ENCODE measurements around the gene PRKCA.
"Not testable (repeated sequence)": the region's sequence is repeated elsewhere in the genome, so short reads cannot be mapped to it uniquely, and the experiment has no call there.

PRKCA gene

DNA sequence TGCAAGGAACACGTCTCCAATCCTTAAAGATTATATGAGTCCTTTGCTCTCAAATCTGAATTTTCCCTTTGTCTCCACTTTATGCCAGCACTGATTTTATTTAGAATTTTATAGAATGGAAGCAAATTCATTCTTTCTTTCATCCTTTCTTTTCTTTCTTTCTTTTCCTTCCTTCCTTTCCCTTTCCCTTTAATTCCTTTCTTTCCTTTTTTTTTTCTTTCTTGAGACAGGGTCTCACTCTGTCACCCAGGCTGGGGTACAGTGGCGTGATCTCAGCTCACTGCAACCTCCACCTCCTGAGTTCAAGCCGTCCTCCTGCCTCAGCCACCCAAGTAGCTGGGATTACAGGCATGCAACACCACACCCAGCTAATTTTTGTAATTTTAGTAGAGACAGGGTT lies 187.2 kb downstream of the PRKCA start:
- DNase-seq (ENCODE audit: low read depth), result not testable (repeated sequence)

DNA sequence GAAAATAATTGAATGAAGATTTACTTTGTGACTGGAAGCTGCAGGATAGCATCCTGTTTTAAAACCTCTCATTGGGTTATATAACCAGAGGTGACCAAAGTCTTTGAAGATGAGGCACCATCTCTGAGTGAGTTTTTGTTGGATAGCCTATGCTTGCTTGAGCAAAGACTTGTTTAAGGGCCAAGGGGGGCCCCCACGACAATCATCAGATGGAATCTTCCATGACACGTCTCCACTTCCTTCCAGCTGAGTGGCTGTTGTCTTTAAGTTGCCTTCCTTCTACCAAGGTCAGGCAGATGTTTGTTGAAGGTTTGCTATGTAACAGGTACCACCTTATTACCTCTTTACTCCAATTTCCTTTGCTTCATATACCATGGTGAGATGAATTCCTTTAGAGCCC lies 188.8 kb downstream of the PRKCA start:
- DNase-seq (ENCODE audit: low read depth), result no peak

GRCh38 chr17:66491665-66492064 lies 189.3 kb downstream of the PRKCA start:
- DNase-seq (ENCODE audit: low read depth), result no peak

GRCh38 chr17:66492080-66492479 lies 189.7 kb downstream of the PRKCA start:
- DNase-seq (ENCODE audit: low read depth), result no peak

DNA sequence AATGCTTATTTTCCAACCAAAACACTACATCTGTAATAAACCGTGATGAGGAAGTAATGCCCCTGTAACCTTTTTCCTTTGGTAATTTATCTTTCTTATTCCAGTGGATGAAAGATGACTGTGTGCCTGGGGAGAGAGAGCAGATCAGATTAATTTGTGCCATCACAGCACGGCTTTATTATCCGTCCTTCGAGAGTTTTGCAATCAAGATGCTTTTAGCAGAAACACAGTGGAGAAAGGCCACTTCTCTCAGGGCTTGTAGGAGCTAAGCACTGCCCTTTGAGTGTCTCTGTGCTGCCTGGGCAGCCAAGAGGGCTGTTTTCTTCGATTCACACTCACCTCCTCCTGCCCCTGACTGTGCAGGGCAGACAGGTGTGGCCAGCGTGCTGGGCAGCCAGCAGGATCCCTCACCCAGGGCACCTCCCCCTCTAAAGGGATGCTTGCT lies 190.2 kb downstream of the PRKCA start:
- DNase-seq (ENCODE audit: low read depth), result no peak

- DNase-seq (ENCODE audit: low read depth), result no peak
Measured at GRCh38 chr17:66493283-66494019, 191.0 kb downstream of the PRKCA start.

DNA sequence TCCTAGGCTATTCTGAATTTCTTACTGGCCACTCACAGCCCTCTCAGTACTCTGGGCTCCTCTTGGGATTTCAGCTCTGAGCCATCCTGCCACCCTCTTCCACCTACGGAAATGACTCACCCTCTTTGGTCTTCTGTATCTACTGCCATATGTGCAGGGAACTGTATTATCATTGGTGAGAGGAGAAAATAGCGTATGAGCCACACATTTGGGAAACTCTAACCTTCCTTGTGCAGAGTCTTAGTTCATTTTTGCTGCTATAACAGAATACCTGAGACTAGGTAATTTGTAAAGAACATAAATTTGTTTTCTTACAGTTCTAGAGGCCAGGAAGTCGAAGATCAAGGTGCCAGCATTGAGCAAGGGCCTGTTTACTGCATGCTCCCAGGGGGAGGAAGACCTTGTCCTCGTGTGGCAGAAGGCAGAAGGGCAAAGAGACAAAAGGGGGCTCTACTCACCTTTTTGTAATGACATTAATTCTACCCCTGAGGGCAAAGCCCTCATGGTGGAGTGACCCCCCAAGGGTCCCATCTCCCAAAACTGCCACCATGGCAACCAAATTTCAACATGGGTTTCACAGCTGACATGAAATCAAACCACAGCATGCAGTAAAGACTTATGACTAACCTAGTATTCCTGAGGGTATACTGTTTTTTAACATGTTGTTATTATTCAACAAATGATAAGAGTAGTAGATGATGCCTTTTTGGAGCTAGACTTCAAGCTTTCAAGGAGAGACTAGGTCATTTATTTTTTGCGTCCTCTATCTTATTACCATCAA lies 191.8 kb downstream of the PRKCA start:
- no peak for DNase-seq (ENCODE audit: low read depth)

GRCh38 chr17:66495035-66495434 lies 192.6 kb downstream of the PRKCA start:
- no peak for DNase-seq (ENCODE audit: low read depth)

GRCh38 chr17:66496306-66496705 lies 193.9 kb downstream of the PRKCA start:
- no peak for DNase-seq (ENCODE audit: low read depth)

DNA sequence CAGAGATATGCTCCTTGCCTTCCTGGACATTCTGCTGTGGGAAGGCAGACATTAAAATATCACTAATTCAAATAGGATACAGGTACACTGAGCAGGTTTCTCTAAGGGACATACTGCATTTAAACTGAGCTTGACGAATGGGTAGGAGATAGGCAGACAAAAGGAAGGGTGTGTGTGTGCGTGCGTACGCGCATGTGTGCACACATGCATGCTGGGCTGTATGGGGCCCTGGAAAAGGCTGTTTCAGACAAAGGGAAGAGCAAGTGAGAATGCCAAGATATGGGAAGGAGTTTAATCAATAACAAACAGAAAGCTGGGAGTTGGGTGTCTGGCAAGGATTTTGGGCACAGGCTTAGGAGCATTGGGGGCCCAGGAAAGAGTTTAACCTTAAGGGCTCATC lies 196.2 kb downstream of the PRKCA start:
- DNase-seq (ENCODE audit: low read depth), result no peak

GRCh38 chr17:66506641-66507040 lies 204.2 kb downstream of the PRKCA start:
- no peak for DNase-seq (ENCODE audit: low read depth)

DNA sequence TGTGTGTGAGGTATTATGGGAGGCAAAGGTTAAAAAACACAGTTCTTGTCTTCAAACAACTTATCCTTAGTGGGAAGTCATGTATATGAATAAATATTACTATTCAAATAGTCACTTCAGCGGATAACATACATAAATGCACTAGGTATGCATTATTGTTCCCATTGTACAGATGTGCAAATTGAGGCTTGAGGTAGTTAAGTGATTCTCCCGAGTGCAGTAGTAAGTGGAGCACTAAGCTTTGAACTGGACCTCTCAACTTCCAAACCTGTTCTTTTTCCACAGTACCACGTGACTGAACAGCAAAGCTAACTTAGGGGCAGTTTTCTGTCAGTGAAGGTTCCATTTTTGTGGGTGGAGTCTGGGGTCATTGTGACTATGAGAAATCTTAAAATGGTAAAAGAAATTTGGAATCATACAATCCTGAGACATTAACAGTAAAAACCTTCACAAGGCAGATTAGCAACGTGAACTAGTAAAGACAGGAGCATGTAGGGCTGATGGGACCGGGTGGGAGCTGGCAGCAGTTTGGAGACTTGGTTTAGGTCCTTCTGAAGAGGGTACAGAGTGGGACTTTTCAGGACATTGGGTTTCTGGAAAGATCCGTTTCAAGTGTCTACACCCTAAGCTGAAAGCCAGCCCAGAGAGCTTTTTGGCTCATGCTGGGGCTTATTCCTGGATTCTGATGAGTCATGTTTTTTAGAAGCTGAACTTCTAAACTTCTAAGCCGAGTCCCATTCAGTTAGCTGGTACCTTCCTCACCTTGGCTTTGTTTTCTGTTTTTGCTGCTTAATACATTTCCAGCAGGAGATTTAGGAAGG lies 204.9 kb downstream of the PRKCA start:
- DNase-seq (ENCODE audit: low read depth), result no peak

DNA sequence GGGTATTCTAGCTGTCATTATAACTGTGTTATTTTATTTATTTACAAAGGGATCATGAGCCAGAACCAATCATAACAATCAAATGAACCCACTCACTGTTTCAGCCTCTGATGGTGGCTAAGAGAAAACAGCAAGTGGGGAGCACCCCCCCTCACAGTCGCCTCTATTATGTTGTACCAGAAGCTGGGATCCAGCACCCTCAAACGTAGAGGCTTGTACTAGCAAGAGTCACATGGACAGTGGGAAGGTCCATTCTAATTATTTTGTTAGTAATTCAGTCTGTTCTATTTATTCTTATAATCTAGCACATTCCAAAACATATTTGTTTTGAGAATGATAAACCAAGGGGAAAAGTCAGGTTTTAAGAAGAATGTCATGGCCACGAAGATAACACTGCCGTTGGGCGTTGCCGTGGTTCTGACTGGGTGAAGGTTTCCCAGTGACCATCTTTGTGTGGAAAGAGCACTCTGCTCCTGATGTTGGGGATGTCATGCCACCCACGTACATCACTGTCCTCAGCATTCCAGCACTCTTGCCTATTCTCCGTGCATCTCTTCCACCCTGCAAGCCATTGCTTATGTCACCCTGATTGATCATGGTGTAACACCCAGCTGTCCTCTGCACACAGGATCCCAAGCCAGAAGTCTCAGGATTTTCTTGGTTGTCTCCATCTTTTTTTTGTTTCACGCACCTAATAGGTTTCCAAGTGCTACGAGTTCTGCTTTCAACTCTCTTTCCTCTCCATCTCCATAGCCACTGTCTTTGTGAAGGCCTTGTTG lies 205.8 kb downstream of the PRKCA start:
- DNase-seq (ENCODE audit: low read depth), result no peak

DNA sequence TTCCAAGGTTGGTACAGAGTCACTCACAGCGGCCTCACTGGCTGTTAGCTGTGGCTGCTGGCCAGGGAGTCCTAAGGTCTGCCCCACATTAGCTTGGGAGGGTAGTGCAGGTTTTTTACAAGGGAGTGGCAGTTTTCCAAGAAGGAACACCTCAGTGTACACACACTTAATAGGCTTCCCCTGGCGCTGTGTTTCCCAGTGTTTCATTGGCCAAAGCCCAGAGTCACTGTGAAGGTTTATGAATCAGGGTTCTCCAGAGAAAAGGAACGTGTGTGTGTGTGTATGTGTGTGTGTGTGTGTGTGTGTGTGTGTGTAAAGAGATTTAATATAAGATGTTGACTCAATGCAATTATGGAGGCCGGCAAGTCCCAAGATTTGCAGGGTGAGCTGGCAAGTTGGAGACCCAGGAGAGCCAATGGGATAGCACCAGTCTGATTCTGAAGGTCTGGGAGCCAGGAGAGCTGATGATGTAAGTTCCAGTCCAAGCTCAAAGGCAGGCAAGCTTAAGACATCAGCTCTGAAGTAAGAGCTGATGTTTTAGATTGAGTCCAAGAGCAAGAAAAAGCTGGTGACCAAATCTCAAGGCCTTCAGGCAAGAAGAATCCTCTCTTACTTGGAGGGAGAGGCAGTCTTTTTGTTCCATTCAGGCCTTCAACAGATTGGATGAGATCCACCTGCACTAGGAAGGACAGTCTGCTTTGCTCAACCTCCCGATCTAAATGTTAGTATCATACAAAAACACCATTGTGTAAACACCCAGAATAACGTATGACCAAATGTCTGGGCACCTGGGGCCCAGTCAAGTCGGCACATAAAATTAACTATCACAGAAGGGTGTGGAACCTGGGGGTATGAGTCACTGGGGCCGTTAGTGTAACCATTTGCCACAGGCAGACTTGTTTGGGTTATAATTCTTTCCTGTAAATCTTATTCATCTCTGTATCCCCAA lies 206.8 kb downstream of the PRKCA start:
- DNase-seq (ENCODE audit: low read depth), result peak; percentile 52

DNA sequence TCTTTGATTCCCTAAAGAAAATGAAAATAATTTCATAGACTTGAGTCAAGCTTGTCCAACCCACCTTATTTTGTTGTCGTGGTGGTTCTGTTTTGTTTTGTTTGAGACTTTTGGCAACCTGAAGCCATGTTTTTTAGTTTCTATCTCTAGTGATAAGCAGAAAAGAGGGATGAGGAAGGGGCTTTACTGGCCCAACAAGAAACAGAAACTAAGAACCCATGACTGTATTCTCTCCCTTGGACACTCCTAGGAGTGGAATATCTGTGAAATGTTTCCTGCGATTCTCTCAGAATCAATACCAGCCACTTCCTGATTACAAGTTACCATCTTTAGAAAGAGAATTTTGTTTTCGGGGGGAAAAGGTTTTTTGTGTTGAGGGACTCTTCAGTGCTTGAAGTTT lies 207.5 kb downstream of the PRKCA start:
- DNase-seq (ENCODE audit: low read depth), result no peak

DNA sequence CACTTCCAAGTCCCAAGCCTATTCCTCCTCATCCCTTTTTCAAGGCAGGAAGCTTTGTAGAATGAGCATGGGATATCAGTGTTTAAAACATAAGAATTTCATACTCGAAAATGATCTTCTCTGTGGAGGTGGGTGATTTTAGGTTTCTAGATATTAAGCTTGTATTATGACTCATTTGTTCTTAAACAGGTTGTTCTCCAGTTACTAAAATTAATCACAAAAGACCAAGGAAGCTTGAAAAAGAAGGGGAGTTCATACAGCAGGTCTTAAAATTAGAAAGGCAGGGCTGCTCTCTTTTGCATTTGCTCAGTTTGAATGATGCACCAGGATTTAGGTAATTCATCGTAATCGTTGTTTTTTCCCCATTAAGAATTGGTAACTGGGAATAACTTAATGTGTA lies 208.7 kb downstream of the PRKCA start:
- DNase-seq (ENCODE audit: low read depth), result no peak

- peak; percentile 33 for DNase-seq (ENCODE audit: low read depth)
Measured at GRCh38 chr17:66514227-66514806, 211.9 kb downstream of the PRKCA start.

- no peak for DNase-seq (ENCODE audit: low read depth)
Measured at GRCh38 chr17:66515974-66516373, 213.6 kb downstream of the PRKCA start.

GRCh38 chr17:66517336-66518009 lies 215.1 kb downstream of the PRKCA start:
- no peak for DNase-seq (ENCODE audit: low read depth)

DNA sequence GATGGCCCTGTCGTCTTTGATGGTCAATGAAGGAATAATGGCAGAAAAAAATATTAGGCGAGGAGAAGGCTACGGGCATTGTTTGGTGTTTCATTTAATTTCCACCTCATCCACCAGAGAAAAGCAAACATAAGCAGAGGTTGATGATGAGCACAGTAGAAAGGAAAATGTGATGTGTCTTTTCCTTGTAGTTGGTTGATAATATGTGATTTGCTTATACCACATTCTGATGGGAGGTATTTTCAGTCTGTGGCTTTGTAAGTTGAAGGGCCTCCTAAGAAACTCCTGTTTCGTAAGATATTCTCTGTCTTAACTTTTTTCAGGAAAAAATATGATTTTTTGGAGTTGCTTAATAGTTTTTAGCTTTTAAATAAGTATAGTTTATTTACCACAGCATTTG lies 215.7 kb downstream of the PRKCA start:
- no peak for DNase-seq (ENCODE audit: low read depth)
